GM10266 (cell line): ENCODE data around the gene DYNC2H1.

Experiments
- DNase-seq: peaks from one replicate; pipeline ENCODE4 v3.0.0; 2012; ENCODE audit errors: extremely low spot score
- CTCF ChIP-seq: IDR thresholded peaks from 2 replicates; pipeline ENCODE4 v1.5.1; 2012; ENCODE audit warnings: mild to moderate bottlenecking, low read depth; ENCODE audit not compliant: control insufficient read depth, insufficient read depth; ENCODE audit errors: missing control alignments

DYNC2H1 gene

GRCh38 chr11:103380031-103380430, 270.8 kb downstream of the DYNC2H1 start:
- DNase-seq = no peak
- no peak for TF ChIP-seq CTCF

GRCh38 chr11:103384652-103385051, 275.4 kb downstream of the DYNC2H1 start:
- TF ChIP-seq CTCF = no peak
- no peak for DNase-seq

GRCh38 chr11:103395612-103396011, 286.4 kb downstream of the DYNC2H1 start:
- no peak for TF ChIP-seq CTCF
- no peak for DNase-seq

- no peak for TF ChIP-seq CTCF
- DNase-seq = no peak
Measured at GRCh38 chr11:103396237-103396636, 287.0 kb downstream of the DYNC2H1 start.

GRCh38 chr11:103397369-103397768, 288.1 kb downstream of the DYNC2H1 start:
- TF ChIP-seq CTCF = no peak
- no peak for DNase-seq

GRCh38 chr11:103398829-103399228, 289.6 kb downstream of the DYNC2H1 start:
- no peak for TF ChIP-seq CTCF
- no peak for DNase-seq

- DNase-seq = no peak
- no peak for TF ChIP-seq CTCF
Measured at GRCh38 chr11:103406357-103406756, 297.1 kb downstream of the DYNC2H1 start.
